Stimulated activated CD8-positive, alpha-beta memory T cell treated with anti-CD3 and anti-CD28 coated beads, Interleukin-12 subunit alpha, Interleukin-12 subunit beta, amount 100 ng/mL, for 24 hours (primary cell): ENCODE measurements around the gene CD1B.
"Not testable (repeated sequence)": the region's sequence is repeated elsewhere in the genome, so short reads cannot be mapped to it uniquely, and the experiment has no call there.

ENCODE experiments used
- DNase-seq: peaks from one replicate; pipeline ENCODE4 v3.0.0-alpha.2; 2020; ENCODE audit errors: extremely low read depth

The CD1B gene

DNA sequence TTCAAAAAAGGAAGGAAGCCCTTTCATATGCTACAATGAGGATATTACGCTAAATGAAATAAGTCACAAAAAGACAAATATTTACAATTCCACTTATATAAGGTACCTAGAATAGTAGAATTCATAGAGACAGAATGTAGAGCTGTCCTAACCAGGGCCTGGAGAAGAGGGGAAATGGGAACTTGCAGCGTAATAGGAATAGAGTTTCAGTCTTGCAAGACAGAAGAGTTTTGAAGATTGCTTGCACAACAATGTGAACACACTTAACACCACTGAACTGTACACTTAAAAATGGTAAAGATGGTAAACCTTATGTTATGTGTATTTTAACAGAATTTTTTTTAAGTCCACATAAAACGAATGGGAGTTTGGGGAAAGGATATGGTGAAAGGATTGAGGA is 2.9 kb downstream of the CD1B start:
- DNase-seq = no peak

DNA sequence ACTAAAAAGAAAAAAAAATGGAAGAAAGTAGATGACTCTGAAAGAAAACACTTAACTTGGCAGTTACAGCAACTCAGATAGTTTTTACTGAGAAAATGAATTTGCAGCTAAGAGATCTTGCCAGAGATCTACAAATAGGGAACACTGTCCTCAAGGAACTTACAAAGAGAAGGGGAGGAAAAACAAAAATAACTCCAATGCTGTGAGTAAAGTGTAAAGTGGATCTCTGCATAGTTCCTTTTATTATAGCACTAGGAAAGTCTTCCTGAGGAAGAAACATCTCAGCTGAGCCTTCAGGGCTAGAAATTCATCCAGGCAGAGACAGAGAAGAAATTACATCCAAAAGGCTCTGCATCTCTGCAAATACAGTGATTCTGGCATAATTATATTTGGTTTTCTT is 3.9 kb downstream of the CD1B start:
- no peak for DNase-seq

DNA sequence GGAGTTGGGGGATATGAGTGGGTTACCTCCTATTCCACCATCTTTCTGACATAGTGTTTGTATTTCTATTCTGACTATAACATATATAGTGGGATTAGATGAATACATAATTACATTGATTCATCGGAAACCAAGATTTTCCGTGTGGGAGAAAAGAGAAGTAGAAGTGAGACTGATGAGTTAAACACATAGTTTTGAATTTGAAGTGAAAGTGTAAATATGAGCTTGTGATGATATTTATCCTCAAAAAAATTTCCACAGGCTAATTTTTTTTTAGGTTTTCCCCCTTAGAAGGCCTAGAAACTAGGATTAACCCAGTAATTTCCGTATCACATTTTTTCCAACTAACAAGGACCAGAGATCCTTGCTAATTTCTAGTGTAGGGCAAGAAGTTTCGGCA is 6.9 kb downstream of the CD1B start:
- no peak for DNase-seq

DNA sequence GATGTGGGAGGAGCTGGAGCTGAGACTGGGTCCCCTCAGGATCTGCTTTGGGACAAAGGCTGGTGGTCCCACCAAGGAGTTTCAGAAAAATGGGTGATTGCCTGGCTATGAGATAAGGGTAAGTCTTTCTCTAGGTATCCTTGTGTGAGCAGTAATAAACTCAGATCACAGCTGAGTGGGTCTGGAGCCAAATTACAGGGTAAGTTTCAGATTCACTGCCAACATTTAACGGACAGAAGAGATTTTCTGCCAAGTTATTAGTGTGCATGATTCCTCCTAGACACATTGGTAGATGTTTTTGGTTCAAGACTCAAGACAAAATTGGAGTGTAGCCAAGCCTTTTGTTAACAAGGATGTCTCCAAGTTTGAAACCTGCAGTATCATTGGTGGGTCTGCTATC is 7.5 kb downstream of the CD1B start:
- DNase-seq = no peak

DNA sequence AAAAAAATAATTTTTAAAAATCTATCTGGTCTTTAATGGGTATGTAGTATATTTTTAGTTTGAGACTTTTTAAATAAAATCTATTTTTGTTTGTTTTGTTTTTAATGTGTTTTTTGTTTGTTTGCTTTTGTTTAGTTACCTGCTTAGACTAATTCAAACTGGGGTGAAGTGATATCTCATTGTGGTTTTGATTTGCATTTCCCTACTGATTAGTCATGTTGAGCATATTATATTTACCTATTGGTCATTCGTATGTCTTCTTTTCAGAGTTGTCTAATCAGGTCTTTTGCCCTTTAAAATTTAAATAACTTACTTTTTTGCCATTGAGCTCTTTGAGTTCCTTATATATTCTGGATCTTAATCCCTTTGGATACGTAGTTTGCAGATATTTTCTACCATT is 20.3 kb downstream of the CD1B start:
- DNase-seq = no peak

DNA sequence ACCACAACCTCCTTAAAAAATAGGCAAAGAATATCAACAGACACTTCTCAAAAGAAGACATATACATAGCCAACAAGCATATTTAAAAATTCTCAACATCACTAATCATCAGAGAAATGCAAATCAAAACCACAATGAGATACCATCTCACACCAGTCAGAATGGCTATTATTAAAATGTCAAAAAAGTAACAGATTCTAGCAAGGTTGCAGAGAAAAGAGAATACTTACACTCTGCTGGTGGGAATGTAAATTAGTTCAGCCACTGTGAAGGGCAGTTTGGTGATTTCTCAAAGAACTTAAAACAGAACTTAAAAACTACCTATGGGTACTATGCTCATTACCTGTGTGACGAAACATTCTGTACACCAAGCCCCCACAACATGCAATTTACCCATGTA is 20.7 kb downstream of the CD1B start:
- no peak for DNase-seq

DNA sequence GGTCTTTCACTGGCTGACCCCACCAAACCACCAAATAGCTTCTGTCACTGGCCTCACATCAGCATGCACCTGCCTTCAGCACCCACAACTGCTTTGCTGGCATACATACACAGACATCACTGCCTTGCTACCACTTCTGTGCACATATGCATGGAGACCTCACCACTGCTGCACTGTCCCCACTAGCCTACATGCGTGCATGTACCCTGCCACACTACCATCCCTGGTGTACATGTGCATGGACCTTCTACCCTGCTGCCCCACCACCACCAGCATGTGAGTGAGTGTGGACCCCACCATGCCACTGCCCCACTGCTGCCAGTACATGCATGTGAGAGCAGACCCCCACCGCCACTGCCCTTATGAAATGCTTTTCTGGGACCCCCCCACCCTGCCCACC is 35.5 kb downstream of the CD1B start:
- DNase-seq = no peak

DNA sequence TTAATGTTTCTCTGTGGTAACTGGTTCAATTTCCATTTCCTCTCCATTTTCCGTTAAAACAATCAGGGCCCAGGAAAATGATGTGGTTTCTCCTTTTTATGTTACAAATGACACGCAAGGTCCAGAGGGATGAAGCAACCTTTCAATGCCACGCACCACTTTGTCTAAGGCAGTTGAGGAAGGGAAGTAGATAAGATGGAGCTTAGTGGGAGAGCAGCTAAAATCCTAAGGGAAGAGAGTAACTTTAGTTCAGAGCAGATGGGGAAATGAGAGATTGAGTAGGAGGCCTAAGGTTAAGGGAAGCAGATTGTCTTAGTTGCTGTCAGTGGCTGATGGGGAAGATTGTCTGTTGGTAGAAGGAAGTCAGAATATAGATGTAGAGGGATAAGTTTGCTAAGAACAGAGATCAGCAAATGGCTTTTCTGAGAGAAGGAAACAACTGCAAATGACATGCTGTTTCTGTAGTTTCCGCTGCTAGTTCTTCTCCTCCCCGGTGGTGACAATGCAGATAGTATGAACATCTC is 40.9 kb downstream of the CD1B start:
- no peak for DNase-seq

DNA sequence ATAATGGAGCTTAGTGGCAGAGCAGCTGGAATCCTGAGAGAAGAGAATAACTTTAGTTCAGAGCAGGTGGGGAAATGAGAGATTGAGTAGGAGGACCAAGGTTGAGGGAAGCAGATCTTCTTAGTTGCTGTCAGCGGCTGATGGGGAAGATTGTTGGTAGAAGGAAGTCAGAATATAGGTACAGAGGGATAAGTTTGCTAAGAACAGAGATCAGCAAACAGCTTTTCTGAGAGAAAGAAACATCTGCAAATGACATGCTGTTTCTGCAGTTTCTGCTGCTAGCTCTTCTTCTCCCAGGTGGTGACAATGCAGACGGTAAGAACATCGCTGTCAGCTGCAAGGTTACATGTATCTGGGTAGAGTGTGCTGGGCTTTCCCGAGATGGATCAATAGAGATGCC is 41.5 kb downstream of the CD1B start, which contains the start of gene CD1C:
CD1C (plus strand) TSS at position 113 of the 400 bp plus-strand sequence; CDS start at position 255, 142 bp downstream.
- no peak for DNase-seq

DNA sequence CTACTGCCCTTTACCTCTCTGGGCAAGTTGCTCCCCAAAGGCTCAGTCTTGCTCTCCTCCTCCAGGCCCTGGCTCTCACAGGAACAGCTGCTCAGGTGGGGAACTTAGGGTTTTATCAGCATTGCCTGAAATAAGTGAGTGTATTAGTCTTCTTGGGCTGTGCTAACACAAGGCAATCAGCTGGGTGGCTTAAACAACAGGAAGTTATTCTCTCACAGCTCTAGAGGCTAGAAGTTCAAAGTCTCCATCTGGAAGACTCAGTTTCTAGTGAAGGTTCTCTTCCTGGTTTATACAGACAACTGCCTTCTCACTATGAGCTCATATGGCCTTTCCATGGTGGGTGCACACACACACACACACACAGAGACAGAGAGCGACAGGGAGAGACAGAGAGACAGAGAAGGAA is 44.4 kb downstream of the CD1B start:
- DNase-seq = no peak

DNA sequence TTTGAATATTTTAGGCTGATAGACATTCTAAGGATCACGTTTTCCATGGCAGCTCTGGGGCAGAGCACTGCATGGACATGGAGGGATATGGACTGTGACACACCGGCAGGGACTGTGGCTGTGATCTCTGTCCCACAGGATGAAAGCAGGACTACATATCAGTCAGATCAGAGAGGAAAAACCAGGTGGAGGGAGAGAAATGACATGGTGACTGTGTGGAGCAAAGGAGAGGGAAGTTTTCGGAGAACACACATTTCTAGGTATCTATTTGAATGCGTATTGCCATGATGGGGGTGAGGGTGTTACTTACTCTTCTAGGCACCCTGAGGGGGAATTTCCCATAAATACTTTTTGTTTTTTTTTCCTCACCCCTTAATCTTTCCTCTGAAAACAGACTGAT is 44.8 kb downstream of the CD1B start:
- no peak for DNase-seq

DNA sequence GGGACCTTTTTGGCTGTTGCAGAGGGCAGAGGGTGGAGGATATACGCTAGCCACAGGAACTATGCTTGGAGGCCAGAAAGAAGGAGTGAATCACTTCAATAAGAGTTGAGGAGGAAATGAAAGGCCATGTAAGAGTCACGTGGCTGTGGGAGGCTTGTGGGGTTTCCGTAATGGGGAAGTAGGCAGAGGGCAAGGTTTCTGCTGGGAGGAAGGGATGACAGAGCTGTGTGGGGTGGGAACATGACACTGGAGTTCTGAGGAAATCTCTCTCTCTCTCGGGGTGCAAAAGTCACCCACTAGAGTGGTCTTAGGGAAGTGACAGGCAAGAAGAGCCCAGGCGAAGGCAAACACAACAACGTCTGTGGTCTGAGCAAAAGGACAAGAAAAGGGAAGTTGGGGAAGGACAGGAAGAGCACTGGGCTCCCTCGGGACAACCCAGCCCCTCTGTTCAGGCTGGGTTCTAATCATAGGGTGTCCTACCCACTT is 45.5 kb downstream of the CD1B start:
- no peak for DNase-seq

DNA sequence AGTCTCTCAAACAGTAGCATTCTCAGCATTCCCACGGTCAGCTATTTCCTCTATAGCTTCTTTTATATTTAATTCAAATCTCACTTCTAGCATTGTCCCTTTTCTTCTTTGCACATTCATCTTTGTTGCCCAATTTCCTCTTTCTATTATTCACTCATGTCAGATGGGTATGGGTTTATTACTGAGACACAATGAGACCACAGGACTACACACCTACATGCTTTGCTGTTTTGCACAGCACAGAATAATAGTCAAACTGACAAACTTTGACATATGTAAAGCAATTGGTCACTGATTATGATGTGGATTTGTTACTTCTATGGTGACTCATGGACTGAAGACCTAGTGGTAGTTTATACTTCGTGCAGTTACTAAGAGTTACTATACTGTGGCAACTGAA is 47.4 kb downstream of the CD1B start:
- DNase-seq = no peak

DNA sequence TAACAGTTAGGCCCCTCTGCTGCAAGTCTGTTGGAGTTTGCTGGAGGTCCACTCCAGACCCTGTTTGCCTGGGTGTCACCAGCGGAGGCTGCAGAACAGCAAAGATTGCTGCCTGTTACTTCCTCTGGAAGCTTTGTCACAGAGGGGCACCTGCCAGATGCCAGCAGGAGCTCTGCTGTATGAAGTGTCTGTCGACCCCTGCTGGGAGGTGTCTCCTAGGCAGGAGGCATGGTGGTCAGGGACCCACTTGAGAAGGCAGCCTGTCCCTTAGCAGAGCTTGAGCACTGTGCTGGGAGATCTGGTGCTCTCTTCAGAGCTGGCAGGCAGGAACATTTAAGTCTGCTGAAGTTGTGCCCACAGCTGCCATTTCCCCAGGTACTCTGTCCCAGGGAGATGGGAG is 48.9 kb downstream of the CD1B start:
- not testable (repeated sequence) for DNase-seq
